Fibroblast of lung (primary cell): ENCODE measurements around the gene DUSP15. TPM values are rescaled to one million over a fixed set of nuclear protein-coding genes. Genes with fewer than 3 reads are reported as not detected.
A peak's percentile ranks its signal among the peaks of the same experiment; 100 is the strongest.

Source experiments
- DNase-seq, 2 donors: peaks; one replicate each; pipeline versions ENCODE4 v3.0.0 to v3.0.0-alpha.2; 2010; ENCODE audit warnings: low read depth in 2 of 2
- H2AFZ ChIP-seq: 2 replicates; pipeline ENCODE4 v1.5.1; 2012; ENCODE audit warnings: low read length, control low read depth, inconsistent platforms
- H3K27ac ChIP-seq: 2 replicates; pipeline ENCODE4 v1.5.1; 2011; ENCODE audit warnings: low read length, control low read depth; ENCODE audit not compliant: insufficient read depth
- H3K27me3 ChIP-seq: 2 replicates; pipeline ENCODE4 v1.5.1; 2011; ENCODE audit warnings: mild to moderate bottlenecking, low read length; ENCODE audit not compliant: control insufficient read depth, insufficient read depth
- H3K36me3 ChIP-seq: 2 replicates; pipeline ENCODE4 v1.5.1; 2011; ENCODE audit warnings: low read length; ENCODE audit not compliant: control insufficient read depth, insufficient read depth
- H3K4me1 ChIP-seq: 2 replicates; pipeline ENCODE4 v1.5.1; 2011; ENCODE audit warnings: low read length; ENCODE audit not compliant: control insufficient read depth, insufficient read depth; ENCODE audit errors: extremely low read depth
- H3K4me2 ChIP-seq: 2 replicates; pipeline ENCODE4 v1.5.1; 2011; ENCODE audit warnings: low read length, control low read depth; ENCODE audit not compliant: insufficient read depth; ENCODE audit errors: extremely low read depth
- H3K4me3 ChIP-seq, 4 experiments: fragments of 200-600 bp in 1 of 4; sonication (generic) in 1 of 4; replicated peaks in 1 of 4; 2 replicates each; pipeline ENCODE4 v1.5.1; 2011 to 2016; ENCODE audit warnings: low read length in 4 of 4, low read depth in 3 of 4, mild to moderate bottlenecking in 3 of 4, control low read depth in 2 of 4, inconsistent platforms in 1 of 4, mixed read lengths in 1 of 4; ENCODE audit not compliant: insufficient read depth in 1 of 4; ENCODE audit errors: control extremely low read depth in 1 of 4
- H3K79me2 ChIP-seq: 2 replicates; pipeline ENCODE4 v1.5.1; 2012; ENCODE audit warnings: mild to moderate bottlenecking, low read length, inconsistent platforms; ENCODE audit not compliant: control insufficient read depth, insufficient read depth
- H3K9ac ChIP-seq: 2 replicates; pipeline ENCODE4 v1.5.1; 2011; ENCODE audit warnings: mild to moderate bottlenecking, low read length, control low read depth; ENCODE audit not compliant: insufficient read depth
- H3K9me3 ChIP-seq: 2 replicates; pipeline ENCODE4 v1.5.1; 2012; ENCODE audit warnings: low read depth, low read length; ENCODE audit not compliant: control insufficient read depth, insufficient read depth
- H4K20me1 ChIP-seq: 2 replicates; pipeline ENCODE4 v1.5.1; 2011; ENCODE audit warnings: low read length; ENCODE audit not compliant: control insufficient read depth, insufficient read depth; ENCODE audit errors: extremely low read depth
- EZH2 ChIP-seq: IDR thresholded peaks from 2 replicates; pipeline ENCODE4 v1.5.1; 2012; ENCODE audit warnings: low read length, control low read depth, mild to moderate bottlenecking; ENCODE audit errors: missing control alignments
- polyA plus RNA-seq, 2 donors: library from polyadenylated mRNA; depleted of rRNA in 1 of 2; stranded (reverse) in 1 of 2; unstranded in 1 of 2; fragments of >200 nt; gene quantifications; 2 replicates each; pipeline ENCODE4 v1.2.1, GENCODE V29; 2011 to 2012; ENCODE audit warnings: missing spikeins in 1 of 2
- total RNA-seq: library from RNA; depleted of rRNA; stranded (reverse); fragments of >200 nt; gene quantifications from 2 replicates; pipeline ENCODE4 v1.2.1, GENCODE V29; 2014
- TF ChIP-seq, protein P1 (sequence below), 2 donors: IDR thresholded peaks in 1 of 2; conservative IDR thresholded peaks in 1 of 2; 1 replicate in 1 of 2; 2 replicates in 1 of 2; pipeline ENCODE4 v1.5.1; 2011 to 2012; ENCODE audit warnings: low read length in 2 of 2, control low read depth in 1 of 2, inconsistent platforms in 1 of 2, low read depth in 1 of 2, mild to moderate bottlenecking in 1 of 2

Gene DUSP15
- total and polyA plus RNA-seq, 2 donors (not counting 1 experiment from before 2014, with no cell fraction given) = 0.14 TPM; not detected in 1

GRCh38 chr20:31839782-31840487, 30.4 kb downstream of the DUSP15 start:
- no peak overlapping the region for H3K4me2 ChIP-seq
- no peak overlapping the region for H2AFZ ChIP-seq
- H3K4me1 ChIP-seq = peaks cover 58% of the 10 kb centered on the region
- no peaks in the 10 kb centered on the region for H3K36me3 ChIP-seq
- H3K9ac ChIP-seq = no peak overlapping the region
- H3K4me3 ChIP-seq = no peak overlapping the region
- no peaks in the 10 kb centered on the region for H3K27me3 ChIP-seq
- TF ChIP-seq, protein P1, sequence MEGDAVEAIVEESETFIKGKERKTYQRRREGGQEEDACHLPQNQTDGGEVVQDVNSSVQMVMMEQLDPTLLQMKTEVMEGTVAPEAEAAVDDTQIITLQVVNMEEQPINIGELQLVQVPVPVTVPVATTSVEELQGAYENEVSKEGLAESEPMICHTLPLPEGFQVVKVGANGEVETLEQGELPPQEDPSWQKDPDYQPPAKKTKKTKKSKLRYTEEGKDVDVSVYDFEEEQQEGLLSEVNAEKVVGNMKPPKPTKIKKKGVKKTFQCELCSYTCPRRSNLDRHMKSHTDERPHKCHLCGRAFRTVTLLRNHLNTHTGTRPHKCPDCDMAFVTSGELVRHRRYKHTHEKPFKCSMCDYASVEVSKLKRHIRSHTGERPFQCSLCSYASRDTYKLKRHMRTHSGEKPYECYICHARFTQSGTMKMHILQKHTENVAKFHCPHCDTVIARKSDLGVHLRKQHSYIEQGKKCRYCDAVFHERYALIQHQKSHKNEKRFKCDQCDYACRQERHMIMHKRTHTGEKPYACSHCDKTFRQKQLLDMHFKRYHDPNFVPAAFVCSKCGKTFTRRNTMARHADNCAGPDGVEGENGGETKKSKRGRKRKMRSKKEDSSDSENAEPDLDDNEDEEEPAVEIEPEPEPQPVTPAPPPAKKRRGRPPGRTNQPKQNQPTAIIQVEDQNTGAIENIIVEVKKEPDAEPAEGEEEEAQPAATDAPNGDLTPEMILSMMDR (conservative IDR thresholded peaks at IDR 0.05 in 1 of 2, IDR thresholded peaks at IDR 0.05 in 1 of 2; ENCODE audit: low read depth in 1 of 2, low read length in 2 of 2) = no peak
- TF ChIP-seq EZH2 = no peak
- H3K9me3 ChIP-seq = no peaks in the 10 kb centered on the region
- no peaks in the 10 kb centered on the region for H4K20me1 ChIP-seq
- H3K27ac ChIP-seq = no peak overlapping the region
- no peaks in the 10 kb centered on the region for H3K79me2 ChIP-seq
- DNase-seq = no peak

- Histone ChIP-seq H3K27ac (no peak overlapping the region), H3K36me3 (no peaks in the 10 kb centered on the region), H3K4me3 (no peak overlapping the region), H3K79me2 (no peaks in the 10 kb centered on the region), H3K9me3 (no peaks in the 10 kb centered on the region), H3K4me2 (no peak overlapping the region), H4K20me1 (no peaks in the 10 kb centered on the region), H3K4me1 (peaks cover 58% of the 10 kb centered on the region), H3K27me3 (no peaks in the 10 kb centered on the region), H3K9ac (no peak overlapping the region), H2AFZ (no peak overlapping the region)
- TF ChIP-seq, protein P1 (conservative IDR thresholded peaks at IDR 0.05 in 1 of 2, IDR thresholded peaks at IDR 0.05 in 1 of 2; ENCODE audit: low read depth in 1 of 2, low read length in 2 of 2) = no peak
- TF ChIP-seq EZH2 = no peak
- no peak for DNase-seq
Measured at GRCh38 chr20:31838646-31839292, 31.6 kb downstream of the DUSP15 start.

DNA sequence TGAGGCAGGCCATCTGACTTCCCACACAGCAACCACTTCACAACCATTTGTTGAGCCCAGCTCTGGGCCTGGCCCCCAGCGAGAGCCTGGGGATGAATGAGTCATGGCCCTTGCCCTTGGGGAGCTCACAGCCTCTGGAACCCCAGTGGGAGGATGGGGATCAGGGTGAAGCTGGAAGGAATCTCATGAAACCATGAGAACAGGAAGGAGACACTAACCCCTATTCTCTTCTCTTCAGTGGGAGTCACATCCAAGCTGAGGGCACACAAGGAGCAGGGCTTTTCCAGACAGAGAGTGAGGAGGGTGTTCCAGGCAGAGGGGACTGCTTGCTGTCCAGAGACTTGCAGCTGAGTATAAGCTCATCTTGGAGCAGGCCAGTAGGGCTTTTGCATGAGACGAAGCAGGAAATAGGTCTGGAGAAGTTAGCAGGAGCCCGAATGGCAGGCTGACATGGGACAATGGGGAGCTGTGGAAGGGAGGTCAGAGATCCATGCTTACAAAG, 32.4 kb downstream of the DUSP15 start:
- DNase-seq = peak; percentile 29 to 58
- no peak overlapping the region for H3K4me2 ChIP-seq

More for the DNA sequence above, 32.4 kb downstream of the DUSP15 start:
- no peak overlapping the region for H3K4me3 ChIP-seq
- no peaks in the 10 kb centered on the region for H3K36me3 ChIP-seq
- no peak for TF ChIP-seq EZH2
- TF ChIP-seq, protein P1 (conservative IDR thresholded peaks at IDR 0.05 in 1 of 2, IDR thresholded peaks at IDR 0.05 in 1 of 2; ENCODE audit: low read depth in 1 of 2, low read length in 2 of 2) = no peak
- no peaks in the 10 kb centered on the region for H3K9me3 ChIP-seq
- no peak overlapping the region for H3K27ac ChIP-seq
- no peaks in the 10 kb centered on the region for H4K20me1 ChIP-seq
- no peaks in the 10 kb centered on the region for H3K79me2 ChIP-seq
- no peaks in the 10 kb centered on the region for H3K27me3 ChIP-seq
- no peak overlapping the region for H3K9ac ChIP-seq
- H3K4me1 ChIP-seq = peaks cover 52% of the 10 kb centered on the region
- H2AFZ ChIP-seq = no peak overlapping the region
